ENCODE data around the gene CACYBP. TPM values are rescaled to one million over a fixed set of nuclear protein-coding genes. Genes with fewer than 3 reads are reported as not detected.
A peak's percentile ranks its signal among the peaks of the same experiment; 100 is the strongest.

CACYBP gene
- total and polyA plus RNA-seq, 2 experiments from 2014 or later, result 209 to 453 TPM

DNA sequence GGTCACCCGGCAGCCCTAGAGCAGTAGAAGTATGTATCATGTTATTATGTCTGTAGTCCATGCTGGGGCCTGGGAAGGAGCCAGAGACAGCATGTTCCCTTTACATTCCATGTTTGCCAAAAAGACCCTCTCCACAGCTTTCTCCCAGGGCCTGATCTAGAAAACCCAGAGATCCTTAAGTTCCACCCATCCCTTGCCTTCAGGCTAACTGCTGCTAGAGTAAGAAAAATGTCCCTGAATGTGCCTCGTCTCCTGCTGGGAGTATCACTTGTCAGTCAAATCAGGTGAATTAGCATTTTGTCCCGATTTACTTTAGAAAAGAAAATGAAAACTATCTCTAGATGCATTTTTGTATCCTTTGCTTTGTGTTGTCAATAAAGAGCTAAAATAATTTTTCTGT is 36.7 kb downstream of the CACYBP start:
- no peaks in the 10 kb centered on the region for H3K36me3 Mint-ChIP-seq (ENCODE audit: low read depth)
- Histone ChIP-seq H3K36me3 (ENCODE audit: insufficient read depth) (no peaks in the 10 kb centered on the region), H3K4me3 (no peak overlapping the region), H3K4me1 (ENCODE audit: insufficient read depth) (peaks cover 17% of the 10 kb centered on the region), H3F3A (replicated peaks; ENCODE audit: low read depth) (no peaks in the 10 kb centered on the region), H2AFZ (peak overlapping the region; percentile 94; the same call in 1 of the 2 replicates), H4K20me1 (replicated peaks; ENCODE audit: insufficient read depth) (no peaks in the 10 kb centered on the region), H3K79me2 (replicated peaks; ENCODE audit: insufficient read depth) (no peaks in the 10 kb centered on the region), H3K9me2 (ENCODE audit: insufficient read depth) (no peaks in the 10 kb centered on the region), H3K27me3 (ENCODE audit: insufficient read depth) (no peaks in the 10 kb centered on the region), H3K27ac (ENCODE audit: low read depth) (no peak overlapping the region), H3K4me2 (peak overlapping the region; percentile 50; the same call in 1 of the 2 replicates)
- no peak overlapping the region for H3K27ac Mint-ChIP-seq
- H3K4me3 Mint-ChIP-seq, result peak overlapping the region; percentile 15; the same call in 2 of the 3 replicates
- H3K27me3 Mint-ChIP-seq (ENCODE audit: insufficient read depth, low read depth, poor library complexity), result peaks cover 1% of the 10 kb centered on the region
- H3K4me1 Mint-ChIP-seq, result peaks cover 23% of the 10 kb centered on the region
- ATAC-seq, result peak; percentile 55
- TF ChIP-seq ZNF331 (CRISPR knock-in tag; IDR thresholded peaks at IDR 0.05; ENCODE audit: low read depth) (no peak), ZNF462 (CRISPR knock-in tag; IDR thresholded peaks at IDR 0.05) (peak; percentile 21; the same call in 1 of the 2 replicates)
- TF ChIP-seq, protein P1, sequence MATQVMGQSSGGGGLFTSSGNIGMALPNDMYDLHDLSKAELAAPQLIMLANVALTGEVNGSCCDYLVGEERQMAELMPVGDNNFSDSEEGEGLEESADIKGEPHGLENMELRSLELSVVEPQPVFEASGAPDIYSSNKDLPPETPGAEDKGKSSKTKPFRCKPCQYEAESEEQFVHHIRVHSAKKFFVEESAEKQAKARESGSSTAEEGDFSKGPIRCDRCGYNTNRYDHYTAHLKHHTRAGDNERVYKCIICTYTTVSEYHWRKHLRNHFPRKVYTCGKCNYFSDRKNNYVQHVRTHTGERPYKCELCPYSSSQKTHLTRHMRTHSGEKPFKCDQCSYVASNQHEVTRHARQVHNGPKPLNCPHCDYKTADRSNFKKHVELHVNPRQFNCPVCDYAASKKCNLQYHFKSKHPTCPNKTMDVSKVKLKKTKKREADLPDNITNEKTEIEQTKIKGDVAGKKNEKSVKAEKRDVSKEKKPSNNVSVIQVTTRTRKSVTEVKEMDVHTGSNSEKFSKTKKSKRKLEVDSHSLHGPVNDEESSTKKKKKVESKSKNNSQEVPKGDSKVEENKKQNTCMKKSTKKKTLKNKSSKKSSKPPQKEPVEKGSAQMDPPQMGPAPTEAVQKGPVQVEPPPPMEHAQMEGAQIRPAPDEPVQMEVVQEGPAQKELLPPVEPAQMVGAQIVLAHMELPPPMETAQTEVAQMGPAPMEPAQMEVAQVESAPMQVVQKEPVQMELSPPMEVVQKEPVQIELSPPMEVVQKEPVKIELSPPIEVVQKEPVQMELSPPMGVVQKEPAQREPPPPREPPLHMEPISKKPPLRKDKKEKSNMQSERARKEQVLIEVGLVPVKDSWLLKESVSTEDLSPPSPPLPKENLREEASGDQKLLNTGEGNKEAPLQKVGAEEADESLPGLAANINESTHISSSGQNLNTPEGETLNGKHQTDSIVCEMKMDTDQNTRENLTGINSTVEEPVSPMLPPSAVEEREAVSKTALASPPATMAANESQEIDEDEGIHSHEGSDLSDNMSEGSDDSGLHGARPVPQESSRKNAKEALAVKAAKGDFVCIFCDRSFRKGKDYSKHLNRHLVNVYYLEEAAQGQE (IDR thresholded peaks at IDR 0.05; ENCODE audit: unreplicated experiment), result no peak
- peak; percentile 7 for DNase-seq (ENCODE audit: low spot score)
- no peaks in the 10 kb centered on the region for H3K9me3 Mint-ChIP-seq
